GM10847 (cell line): Measurements from ENCODE around the gene ABCB10.

Experiments
- POLR2A ChIP-seq: IDR thresholded peaks from 2 replicates; pipeline ENCODE4 v1.6.1; 2011; ENCODE audit not compliant: insufficient read length; ENCODE audit errors: extremely low read depth

The ABCB10 gene

DNA sequence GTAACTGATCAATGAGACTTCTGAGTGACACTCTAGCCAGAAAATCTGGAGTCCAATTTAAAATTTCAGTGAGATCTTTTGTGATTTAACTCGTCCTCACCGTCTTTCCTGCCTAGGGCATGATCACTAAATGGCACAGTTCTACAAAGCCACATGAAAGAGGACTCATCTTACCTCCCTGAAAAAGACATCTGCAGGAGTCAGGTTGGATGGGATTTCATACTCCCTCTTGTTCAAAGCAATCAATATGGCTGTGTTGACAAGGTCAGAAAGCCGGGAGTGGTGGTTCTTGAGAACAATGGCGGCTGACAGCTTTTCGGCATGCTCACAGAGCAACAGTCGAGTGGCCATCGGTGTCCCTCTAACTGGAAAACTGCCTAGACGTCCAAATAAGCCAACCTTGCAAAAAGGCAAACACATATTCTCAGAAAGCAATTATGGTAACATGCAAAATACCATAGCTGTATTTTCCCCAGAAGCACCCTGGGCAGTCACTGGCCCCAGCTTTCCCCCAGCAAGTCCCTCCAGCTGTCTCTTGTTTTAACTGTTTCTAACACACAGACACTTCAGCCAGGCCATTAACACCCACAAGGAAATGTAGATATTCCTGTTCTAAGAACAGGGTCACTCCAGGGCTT, 88.0 kb downstream of the ABCB10 start:
- no peak for TF ChIP-seq POLR2A

DNA sequence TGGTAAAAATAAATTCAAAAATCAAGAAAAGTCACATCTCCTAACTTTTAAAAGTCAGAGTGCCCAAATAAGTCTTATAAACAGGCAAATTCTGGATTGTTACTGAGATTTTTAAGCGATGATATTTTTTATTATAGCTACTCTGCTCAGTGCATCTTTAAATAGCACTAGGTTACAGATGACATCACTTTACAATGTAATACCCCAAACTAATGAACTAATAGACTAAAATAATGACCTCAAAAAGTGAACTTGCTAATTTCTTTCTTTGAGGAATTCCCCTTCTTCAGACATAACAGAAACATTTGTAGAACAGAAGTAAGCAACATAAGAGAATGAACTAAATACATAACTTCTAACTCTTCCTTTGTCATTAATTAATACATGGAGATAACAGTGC, 91.6 kb downstream of the ABCB10 start:
- TF ChIP-seq POLR2A, result no peak
